Measurements from ENCODE around the gene MRPS31. TPM values are rescaled to one million over a fixed set of nuclear protein-coding genes. Genes with fewer than 3 reads are reported as not detected.

The MRPS31 gene
- total RNA-seq, 1 experiment from 2014 or later, result 25.5 TPM

DNA sequence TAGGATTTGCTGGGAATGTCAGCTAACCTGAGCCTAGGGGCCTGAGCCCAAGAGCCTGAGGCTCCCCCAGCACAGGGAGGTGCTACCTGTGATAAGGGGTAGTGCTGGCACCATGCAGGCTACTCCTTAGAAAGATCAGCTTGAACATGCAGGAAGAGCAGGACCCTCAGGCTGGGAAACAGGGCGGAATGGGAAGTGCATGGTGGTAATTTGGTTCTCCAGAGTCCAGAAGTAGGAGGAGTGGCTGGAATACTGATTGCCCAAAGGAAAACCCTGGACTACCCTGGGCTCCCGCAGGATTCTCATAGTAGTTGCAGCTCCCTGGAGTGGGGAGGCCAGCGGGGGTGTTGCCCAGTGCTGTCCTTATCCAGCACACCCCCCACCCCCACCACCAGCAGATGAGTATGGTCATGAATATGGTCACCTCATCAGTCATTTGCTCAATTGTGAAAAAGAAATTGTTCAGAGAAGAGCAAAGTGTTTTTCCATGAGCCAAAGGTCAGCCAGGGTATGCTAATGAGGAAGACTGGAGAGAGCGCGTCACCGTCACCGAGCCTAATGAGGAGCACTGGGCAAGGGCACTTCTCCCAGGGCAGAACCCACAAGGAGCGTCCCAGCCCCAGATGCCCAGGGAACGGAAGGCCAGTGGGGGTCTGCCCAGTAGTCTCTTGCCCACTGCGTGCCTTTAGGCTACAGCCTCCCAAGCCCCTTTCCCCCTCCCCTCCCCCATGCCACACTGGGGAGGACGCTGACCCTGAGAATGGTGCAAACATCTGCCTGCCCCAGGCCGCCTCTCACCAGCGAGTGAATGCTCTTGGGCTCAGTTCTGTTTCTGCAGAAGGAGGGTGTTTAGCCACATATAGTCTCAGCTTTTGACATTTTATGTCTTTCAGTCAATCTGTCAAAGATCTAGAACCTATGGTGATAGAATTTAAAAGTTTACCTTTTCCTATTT, 23.7 kb upstream of the MRPS31 start (continued):
- TF ChIP-seq, protein P1, sequence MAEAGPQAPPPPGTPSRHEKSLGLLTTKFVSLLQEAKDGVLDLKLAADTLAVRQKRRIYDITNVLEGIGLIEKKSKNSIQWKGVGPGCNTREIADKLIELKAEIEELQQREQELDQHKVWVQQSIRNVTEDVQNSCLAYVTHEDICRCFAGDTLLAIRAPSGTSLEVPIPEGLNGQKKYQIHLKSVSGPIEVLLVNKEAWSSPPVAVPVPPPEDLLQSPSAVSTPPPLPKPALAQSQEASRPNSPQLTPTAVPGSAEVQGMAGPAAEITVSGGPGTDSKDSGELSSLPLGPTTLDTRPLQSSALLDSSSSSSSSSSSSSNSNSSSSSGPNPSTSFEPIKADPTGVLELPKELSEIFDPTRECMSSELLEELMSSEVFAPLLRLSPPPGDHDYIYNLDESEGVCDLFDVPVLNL (CRISPR knock-in tag; IDR thresholded peaks at IDR 0.05; ENCODE audit: borderline replicate concordance, low read depth), result no peak
- no peak for TF ChIP-seq ZBTB21 (CRISPR knock-in tag; IDR thresholded peaks at IDR 0.05; ENCODE audit: borderline replicate concordance)
- no peak for TF ChIP-seq FOXP1 (CRISPR knock-in tag; IDR thresholded peaks at IDR 0.05; ENCODE audit: borderline replicate concordance)
- TF ChIP-seq TEAD4 (CRISPR knock-in tag; IDR thresholded peaks at IDR 0.05), result no peak
- TF ChIP-seq, protein P2, sequence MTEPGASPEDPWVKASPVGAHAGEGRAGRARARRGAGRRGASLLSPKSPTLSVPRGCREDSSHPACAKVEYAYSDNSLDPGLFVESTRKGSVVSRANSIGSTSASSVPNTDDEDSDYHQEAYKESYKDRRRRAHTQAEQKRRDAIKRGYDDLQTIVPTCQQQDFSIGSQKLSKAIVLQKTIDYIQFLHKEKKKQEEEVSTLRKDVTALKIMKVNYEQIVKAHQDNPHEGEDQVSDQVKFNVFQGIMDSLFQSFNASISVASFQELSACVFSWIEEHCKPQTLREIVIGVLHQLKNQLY (CRISPR knock-in tag; IDR thresholded peaks at IDR 0.05), result no peak

DNA sequence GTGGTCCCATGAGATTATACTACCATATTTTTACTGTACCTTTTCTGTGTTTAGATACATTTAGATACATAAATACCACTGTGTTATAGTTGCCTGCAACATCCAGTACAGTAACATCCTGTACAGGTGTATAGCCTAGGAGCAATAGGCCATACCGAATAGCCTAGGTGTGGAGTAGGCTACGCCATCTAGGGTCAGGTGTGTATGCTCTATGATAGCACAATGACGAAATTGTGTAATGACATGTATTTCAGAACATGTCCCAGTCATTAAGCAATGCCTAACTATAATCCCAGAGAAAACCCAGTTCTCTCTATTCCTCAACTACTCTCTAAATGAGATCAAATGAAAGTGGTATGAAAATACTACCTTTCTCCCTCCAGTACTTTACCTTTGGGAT, 22.3 kb upstream of the MRPS31 start:
- ChIA-PET POLR2A (no interaction called here), CTCF (interaction anchor here (1.4 kb wide), 1 partner anchor 21 kb away, joined by 5 read pairs; no protein-coding TSS in a partner anchor)
- Mint-ChIP-seq H3K36me3 (peaks cover 3% of the 10 kb centered on the region; the same call in 1 of the 2 replicates), H3K27me3 (ENCODE audit: low read depth) (no peaks in the 10 kb centered on the region), H3K27ac (no peak overlapping the region), H3K4me1 (peaks cover 11% of the 10 kb centered on the region), H3K9me3 (no peaks in the 10 kb centered on the region), H3K4me3 (no peak overlapping the region)
- DNase-seq (ENCODE audit: low spot score) (no peak), ATAC-seq (no peak)
- TF ChIP-seq, protein P3, sequence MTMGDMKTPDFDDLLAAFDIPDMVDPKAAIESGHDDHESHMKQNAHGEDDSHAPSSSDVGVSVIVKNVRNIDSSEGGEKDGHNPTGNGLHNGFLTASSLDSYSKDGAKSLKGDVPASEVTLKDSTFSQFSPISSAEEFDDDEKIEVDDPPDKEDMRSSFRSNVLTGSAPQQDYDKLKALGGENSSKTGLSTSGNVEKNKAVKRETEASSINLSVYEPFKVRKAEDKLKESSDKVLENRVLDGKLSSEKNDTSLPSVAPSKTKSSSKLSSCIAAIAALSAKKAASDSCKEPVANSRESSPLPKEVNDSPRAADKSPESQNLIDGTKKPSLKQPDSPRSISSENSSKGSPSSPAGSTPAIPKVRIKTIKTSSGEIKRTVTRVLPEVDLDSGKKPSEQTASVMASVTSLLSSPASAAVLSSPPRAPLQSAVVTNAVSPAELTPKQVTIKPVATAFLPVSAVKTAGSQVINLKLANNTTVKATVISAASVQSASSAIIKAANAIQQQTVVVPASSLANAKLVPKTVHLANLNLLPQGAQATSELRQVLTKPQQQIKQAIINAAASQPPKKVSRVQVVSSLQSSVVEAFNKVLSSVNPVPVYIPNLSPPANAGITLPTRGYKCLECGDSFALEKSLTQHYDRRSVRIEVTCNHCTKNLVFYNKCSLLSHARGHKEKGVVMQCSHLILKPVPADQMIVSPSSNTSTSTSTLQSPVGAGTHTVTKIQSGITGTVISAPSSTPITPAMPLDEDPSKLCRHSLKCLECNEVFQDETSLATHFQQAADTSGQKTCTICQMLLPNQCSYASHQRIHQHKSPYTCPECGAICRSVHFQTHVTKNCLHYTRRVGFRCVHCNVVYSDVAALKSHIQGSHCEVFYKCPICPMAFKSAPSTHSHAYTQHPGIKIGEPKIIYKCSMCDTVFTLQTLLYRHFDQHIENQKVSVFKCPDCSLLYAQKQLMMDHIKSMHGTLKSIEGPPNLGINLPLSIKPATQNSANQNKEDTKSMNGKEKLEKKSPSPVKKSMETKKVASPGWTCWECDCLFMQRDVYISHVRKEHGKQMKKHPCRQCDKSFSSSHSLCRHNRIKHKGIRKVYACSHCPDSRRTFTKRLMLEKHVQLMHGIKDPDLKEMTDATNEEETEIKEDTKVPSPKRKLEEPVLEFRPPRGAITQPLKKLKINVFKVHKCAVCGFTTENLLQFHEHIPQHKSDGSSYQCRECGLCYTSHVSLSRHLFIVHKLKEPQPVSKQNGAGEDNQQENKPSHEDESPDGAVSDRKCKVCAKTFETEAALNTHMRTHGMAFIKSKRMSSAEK (CRISPR knock-in tag; IDR thresholded peaks at IDR 0.05; ENCODE audit: borderline replicate concordance), result no peak
- no peak for TF ChIP-seq ATF1 (CRISPR knock-in tag; IDR thresholded peaks at IDR 0.05)
- no peak for TF ChIP-seq TP53 (CRISPR knock-in tag; IDR thresholded peaks at IDR 0.05)
- TF ChIP-seq, protein P4, sequence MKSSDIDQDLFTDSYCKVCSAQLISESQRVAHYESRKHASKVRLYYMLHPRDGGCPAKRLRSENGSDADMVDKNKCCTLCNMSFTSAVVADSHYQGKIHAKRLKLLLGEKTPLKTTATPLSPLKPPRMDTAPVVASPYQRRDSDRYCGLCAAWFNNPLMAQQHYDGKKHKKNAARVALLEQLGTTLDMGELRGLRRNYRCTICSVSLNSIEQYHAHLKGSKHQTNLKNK (CRISPR knock-in tag; IDR thresholded peaks at IDR 0.05), result no peak
- TF ChIP-seq, protein P5, sequence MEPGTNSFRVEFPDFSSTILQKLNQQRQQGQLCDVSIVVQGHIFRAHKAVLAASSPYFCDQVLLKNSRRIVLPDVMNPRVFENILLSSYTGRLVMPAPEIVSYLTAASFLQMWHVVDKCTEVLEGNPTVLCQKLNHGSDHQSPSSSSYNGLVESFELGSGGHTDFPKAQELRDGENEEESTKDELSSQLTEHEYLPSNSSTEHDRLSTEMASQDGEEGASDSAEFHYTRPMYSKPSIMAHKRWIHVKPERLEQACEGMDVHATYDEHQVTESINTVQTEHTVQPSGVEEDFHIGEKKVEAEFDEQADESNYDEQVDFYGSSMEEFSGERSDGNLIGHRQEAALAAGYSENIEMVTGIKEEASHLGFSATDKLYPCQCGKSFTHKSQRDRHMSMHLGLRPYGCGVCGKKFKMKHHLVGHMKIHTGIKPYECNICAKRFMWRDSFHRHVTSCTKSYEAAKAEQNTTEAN (CRISPR knock-in tag; IDR thresholded peaks at IDR 0.05), result no peak
- TF ChIP-seq, protein P6, sequence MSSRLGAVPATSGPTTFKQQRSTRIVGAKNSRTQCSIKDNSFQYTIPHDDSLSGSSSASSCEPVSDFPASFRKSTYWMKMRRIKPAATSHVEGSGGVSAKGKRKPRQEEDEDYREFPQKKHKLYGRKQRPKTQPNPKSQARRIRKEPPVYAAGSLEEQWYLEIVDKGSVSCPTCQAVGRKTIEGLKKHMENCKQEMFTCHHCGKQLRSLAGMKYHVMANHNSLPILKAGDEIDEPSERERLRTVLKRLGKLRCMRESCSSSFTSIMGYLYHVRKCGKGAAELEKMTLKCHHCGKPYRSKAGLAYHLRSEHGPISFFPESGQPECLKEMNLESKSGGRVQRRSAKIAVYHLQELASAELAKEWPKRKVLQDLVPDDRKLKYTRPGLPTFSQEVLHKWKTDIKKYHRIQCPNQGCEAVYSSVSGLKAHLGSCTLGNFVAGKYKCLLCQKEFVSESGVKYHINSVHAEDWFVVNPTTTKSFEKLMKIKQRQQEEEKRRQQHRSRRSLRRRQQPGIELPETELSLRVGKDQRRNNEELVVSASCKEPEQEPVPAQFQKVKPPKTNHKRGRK (CRISPR knock-in tag; IDR thresholded peaks at IDR 0.05; ENCODE audit: borderline replicate concordance), result no peak
- TF ChIP-seq, protein P7, sequence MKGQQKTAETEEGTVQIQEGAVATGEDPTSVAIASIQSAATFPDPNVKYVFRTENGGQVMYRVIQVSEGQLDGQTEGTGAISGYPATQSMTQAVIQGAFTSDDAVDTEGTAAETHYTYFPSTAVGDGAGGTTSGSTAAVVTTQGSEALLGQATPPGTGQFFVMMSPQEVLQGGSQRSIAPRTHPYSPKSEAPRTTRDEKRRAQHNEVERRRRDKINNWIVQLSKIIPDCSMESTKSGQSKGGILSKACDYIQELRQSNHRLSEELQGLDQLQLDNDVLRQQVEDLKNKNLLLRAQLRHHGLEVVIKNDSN (CRISPR knock-in tag; IDR thresholded peaks at IDR 0.05), result no peak
- no peak for TF ChIP-seq JUN (CRISPR knock-in tag; IDR thresholded peaks at IDR 0.05)
- TF ChIP-seq, protein P8, sequence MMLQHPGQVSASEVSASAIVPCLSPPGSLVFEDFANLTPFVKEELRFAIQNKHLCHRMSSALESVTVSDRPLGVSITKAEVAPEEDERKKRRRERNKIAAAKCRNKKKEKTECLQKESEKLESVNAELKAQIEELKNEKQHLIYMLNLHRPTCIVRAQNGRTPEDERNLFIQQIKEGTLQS (CRISPR knock-in tag; conservative IDR thresholded peaks at IDR 0.05), result no peak
- TF ChIP-seq, protein P9, sequence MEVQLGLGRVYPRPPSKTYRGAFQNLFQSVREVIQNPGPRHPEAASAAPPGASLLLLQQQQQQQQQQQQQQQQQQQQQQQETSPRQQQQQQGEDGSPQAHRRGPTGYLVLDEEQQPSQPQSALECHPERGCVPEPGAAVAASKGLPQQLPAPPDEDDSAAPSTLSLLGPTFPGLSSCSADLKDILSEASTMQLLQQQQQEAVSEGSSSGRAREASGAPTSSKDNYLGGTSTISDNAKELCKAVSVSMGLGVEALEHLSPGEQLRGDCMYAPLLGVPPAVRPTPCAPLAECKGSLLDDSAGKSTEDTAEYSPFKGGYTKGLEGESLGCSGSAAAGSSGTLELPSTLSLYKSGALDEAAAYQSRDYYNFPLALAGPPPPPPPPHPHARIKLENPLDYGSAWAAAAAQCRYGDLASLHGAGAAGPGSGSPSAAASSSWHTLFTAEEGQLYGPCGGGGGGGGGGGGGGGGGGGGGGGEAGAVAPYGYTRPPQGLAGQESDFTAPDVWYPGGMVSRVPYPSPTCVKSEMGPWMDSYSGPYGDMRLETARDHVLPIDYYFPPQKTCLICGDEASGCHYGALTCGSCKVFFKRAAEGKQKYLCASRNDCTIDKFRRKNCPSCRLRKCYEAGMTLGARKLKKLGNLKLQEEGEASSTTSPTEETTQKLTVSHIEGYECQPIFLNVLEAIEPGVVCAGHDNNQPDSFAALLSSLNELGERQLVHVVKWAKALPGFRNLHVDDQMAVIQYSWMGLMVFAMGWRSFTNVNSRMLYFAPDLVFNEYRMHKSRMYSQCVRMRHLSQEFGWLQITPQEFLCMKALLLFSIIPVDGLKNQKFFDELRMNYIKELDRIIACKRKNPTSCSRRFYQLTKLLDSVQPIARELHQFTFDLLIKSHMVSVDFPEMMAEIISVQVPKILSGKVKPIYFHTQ (CRISPR knock-in tag; IDR thresholded peaks at IDR 0.05), result no peak
- no peak for TF ChIP-seq PRRX2 (CRISPR knock-in tag; IDR thresholded peaks at IDR 0.05)
- TF ChIP-seq IRF2 (CRISPR knock-in tag; IDR thresholded peaks at IDR 0.05; ENCODE audit: borderline replicate concordance, low read depth), result no peak
- no peak for TF ChIP-seq FOXK1 (CRISPR knock-in tag; IDR thresholded peaks at IDR 0.05)
- TF ChIP-seq NFE2L1 (CRISPR knock-in tag; IDR thresholded peaks at IDR 0.05), result no peak
- TF ChIP-seq GRHL2 (CRISPR knock-in tag; IDR thresholded peaks at IDR 0.05; ENCODE audit: insufficient replicate concordance, severe bottlenecking), result no peak
- no peak for TF ChIP-seq SMAD4 (CRISPR knock-in tag; IDR thresholded peaks at IDR 0.05)

Data from WTC11 (cell line).